Testis (tissue), 3 donors: ENCODE measurements around the gene GABRE. TPM values are rescaled to one million over a fixed set of nuclear protein-coding genes. Genes with fewer than 3 reads are reported as not detected.

Experiments used
- DNase-seq: peaks from one replicate; pipeline ENCODE4 v3.0.0-alpha.2; 2019
- H3K27ac ChIP-seq, 2 donors: fragments of 200-600 bp; sonication (generic); one replicate each; pipeline ENCODE4 v1.5.1; 2019
- H3K27me3 ChIP-seq: fragments of 200-600 bp; sonication (generic); one replicate; pipeline ENCODE4 v1.5.1; 2019
- H3K36me3 ChIP-seq: fragments of 200-600 bp; sonication (generic); one replicate; pipeline ENCODE4 v1.5.1; 2017; ENCODE audit warnings: low read depth; ENCODE audit errors: missing control alignments
- H3K4me1 ChIP-seq: fragments of 200-600 bp; sonication (generic); one replicate; pipeline ENCODE4 v1.5.1; 2019
- H3K4me3 ChIP-seq, 2 donors: fragments of 200-600 bp; sonication (generic); one replicate each; pipeline ENCODE4 v1.5.1; 2017 to 2019
- H3K9me3 ChIP-seq: fragments of 200-600 bp; sonication (generic); one replicate; pipeline ENCODE4 v1.5.1; 2017
- POLR2A ChIP-seq: fragments of 450-650 bp; IDR thresholded peaks from one replicate; pipeline ENCODE4 v1.6.1; 2017; ENCODE audit warnings: antibody characterized with exemption, mild to moderate bottlenecking, moderate library complexity
- WGBS, 2 donors: methylation state at CpG; one replicate each; pipeline ENCODE4 v1.1.5; 2018; 5-methylcytosine and 5-hydroxymethylcytosine counted together
- intact Hi-C: fragments of 100-400 bp; cut with DNase I; formaldehyde crosslinking; loops from one replicate; pipeline ENCODE4 v1.15.1; 2023; ENCODE audit warnings: low total_unique reads
- polyA plus RNA-seq: library from polyadenylated mRNA; stranded (reverse); fragments of 350-450 nt; fragmentation: Illumina TruSeq; extraction: RNeasy Lipid Tissue Mini Kit (QIAGEN cat#74804); gene quantifications from one replicate; pipeline ENCODE4 v1.2.3, GENCODE V29; 2014; ENCODE audit warnings: low read depth, low replicate concordance; ENCODE audit not compliant: insufficient read depth
- total RNA-seq, 2 donors: library from RNA; depleted of rRNA; stranded (reverse); fragments of >200 nt; gene quantifications; one replicate each; pipeline ENCODE4 v1.2.3, GENCODE V29; 2016
- TF ChIP-seq, protein P1 (sequence below), 3 experiments: fragments of 450-650 bp in 2 of 3; fragments of 200-600 bp in 1 of 3; sonication (generic) in 1 of 3; IDR thresholded peaks; one replicate each; pipeline ENCODE4 v1.5.1; 2016 to 2019; ENCODE audit warnings: antibody characterized with exemption in 3 of 3, mild to moderate bottlenecking in 2 of 3, moderate library complexity in 1 of 3

The GABRE gene
- total and polyA plus RNA-seq, 3 donors from 2014 or later = 7.9 to 9.7 (median 9.3) TPM

DNA sequence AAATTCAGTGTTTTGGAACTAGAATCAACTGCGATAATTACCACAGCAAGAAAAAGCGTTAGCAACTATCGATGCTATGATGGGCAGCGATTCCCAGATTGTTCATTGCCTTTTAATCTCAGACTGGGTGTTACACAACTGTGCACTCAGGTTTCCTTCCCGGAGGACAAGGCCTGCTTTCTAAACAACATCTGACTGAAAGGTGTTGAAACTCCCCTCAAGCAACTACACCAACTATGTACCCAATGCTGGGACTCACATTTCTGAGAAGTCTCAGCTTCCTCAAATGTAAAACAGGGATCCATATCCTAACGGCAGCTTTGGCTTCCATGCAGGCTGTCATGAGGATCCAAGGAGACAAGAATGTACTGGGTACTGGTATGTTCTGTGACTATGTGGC lies 8.2 kb downstream of the GABRE start:
- TF ChIP-seq, protein P1, sequence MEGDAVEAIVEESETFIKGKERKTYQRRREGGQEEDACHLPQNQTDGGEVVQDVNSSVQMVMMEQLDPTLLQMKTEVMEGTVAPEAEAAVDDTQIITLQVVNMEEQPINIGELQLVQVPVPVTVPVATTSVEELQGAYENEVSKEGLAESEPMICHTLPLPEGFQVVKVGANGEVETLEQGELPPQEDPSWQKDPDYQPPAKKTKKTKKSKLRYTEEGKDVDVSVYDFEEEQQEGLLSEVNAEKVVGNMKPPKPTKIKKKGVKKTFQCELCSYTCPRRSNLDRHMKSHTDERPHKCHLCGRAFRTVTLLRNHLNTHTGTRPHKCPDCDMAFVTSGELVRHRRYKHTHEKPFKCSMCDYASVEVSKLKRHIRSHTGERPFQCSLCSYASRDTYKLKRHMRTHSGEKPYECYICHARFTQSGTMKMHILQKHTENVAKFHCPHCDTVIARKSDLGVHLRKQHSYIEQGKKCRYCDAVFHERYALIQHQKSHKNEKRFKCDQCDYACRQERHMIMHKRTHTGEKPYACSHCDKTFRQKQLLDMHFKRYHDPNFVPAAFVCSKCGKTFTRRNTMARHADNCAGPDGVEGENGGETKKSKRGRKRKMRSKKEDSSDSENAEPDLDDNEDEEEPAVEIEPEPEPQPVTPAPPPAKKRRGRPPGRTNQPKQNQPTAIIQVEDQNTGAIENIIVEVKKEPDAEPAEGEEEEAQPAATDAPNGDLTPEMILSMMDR (IDR thresholded peaks at IDR 0.05) = no peak
- TF ChIP-seq POLR2A = no peak
- Histone ChIP-seq H3K4me1 (no peaks in the 10 kb centered on the region), H3K27me3 (no peaks in the 10 kb centered on the region), H3K4me3 (no peak overlapping the region), H3K36me3 (no peaks in the 10 kb centered on the region), H3K27ac (no peak overlapping the region), H3K9me3 (no peaks in the 10 kb centered on the region)
- no peak for DNase-seq
- intact Hi-C loops = no loop called here
- WGBS, 2 donors = 94 to 97% methylated on average over 6 of the region's 6 CpGs

DNA sequence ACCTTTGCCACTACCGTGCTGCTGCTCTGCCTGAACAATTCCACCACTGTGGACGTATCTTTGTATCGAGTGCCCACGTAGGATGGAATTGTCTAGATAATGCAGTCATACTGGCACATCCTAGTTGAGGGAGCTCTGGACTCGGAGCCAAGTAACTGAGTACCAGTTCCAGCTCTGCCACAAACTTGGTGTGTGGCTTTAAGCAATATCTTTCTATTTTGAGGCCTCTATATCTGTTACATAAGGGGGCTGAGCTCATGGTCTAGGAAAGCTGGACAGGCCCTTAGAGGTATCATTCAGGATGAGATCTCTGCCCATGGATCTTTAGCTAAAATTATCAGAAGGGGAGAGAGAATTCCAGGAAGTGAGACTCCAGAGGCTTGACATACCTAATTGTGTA lies 12.4 kb downstream of the GABRE start:
- no peak overlapping the region for H3K4me3 ChIP-seq
- TF ChIP-seq, protein P1 (IDR thresholded peaks at IDR 0.05) = no peak
- TF ChIP-seq POLR2A = no peak
- H3K36me3 ChIP-seq = no peaks in the 10 kb centered on the region
- no peaks in the 10 kb centered on the region for H3K4me1 ChIP-seq
- intact Hi-C loops = no loop called here
- no peaks in the 10 kb centered on the region for H3K27me3 ChIP-seq
- DNase-seq = no peak
- H3K27ac ChIP-seq = no peak overlapping the region
- no peaks in the 10 kb centered on the region for H3K9me3 ChIP-seq
- 93 to 100% methylated on average over 3 to 4 of the region's 5 CpGs for WGBS, 2 donors

DNA sequence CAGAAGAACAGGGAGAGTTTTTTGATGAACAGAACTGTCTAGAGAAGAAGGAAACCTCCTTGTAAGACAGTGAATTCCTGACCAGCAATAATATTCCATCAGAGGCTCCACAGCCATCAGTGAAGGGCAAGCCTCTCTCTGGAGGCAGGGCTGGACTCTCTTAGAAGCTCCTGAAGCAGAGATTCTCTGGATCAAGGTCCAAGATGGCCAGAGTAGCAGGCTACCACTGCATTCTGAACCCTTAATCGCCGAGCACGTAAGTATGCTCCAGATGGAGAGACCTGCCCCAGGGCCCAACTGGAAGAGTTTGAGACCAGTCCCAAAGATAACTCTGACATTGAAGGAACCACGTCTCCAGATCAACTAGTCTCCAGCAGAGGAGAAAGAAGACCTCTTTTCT lies 16.4 kb downstream of the GABRE start:
- Histone ChIP-seq H3K36me3 (no peaks in the 10 kb centered on the region), H3K9me3 (no peaks in the 10 kb centered on the region), H3K4me1 (no peaks in the 10 kb centered on the region), H3K27me3 (no peaks in the 10 kb centered on the region), H3K4me3 (no peak overlapping the region), H3K27ac (no peak overlapping the region)
- DNase-seq = no peak
- intact Hi-C loops = no loop called here
- WGBS, 2 donors = 96% methylated on average over 4 of the region's 4 CpGs; no CpG with 5 or more reads in 1 of the 2 donors
- TF ChIP-seq, protein P1 (IDR thresholded peaks at IDR 0.05) = no peak
- TF ChIP-seq POLR2A = no peak

DNA sequence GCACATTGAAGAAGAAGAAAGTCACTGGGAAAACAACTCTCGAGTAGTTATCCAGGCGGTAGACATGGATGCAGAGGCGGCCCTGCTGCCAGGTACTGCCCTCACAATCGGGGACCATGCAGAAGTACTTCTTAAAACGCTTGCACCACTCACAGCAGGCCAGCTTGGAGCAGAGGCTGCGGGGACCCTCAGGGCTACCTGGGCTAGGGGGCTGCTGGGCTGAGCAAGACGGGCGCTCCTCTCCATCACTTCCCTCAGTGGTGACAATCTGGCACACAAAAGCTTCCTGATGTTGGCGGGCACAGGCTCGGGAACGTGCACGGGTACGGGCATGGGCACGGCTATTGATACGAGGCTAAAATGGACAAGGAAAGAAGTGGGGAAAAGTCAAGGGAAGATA lies 19.7 kb downstream of the GABRE start:
- no peak overlapping the region for H3K4me3 ChIP-seq
- DNase-seq = no peak
- TF ChIP-seq, protein P1 (IDR thresholded peaks at IDR 0.05) = no peak
- TF ChIP-seq POLR2A = no peak
- H3K4me1 ChIP-seq = no peaks in the 10 kb centered on the region
- H3K27me3 ChIP-seq = no peaks in the 10 kb centered on the region
- 91 to 96% methylated on average over 7 to 15 of the region's 15 CpGs for WGBS, 2 donors
- no peaks in the 10 kb centered on the region for H3K9me3 ChIP-seq
- intact Hi-C loops = no loop called here
- H3K27ac ChIP-seq = no peak overlapping the region
- H3K36me3 ChIP-seq = no peaks in the 10 kb centered on the region

DNA sequence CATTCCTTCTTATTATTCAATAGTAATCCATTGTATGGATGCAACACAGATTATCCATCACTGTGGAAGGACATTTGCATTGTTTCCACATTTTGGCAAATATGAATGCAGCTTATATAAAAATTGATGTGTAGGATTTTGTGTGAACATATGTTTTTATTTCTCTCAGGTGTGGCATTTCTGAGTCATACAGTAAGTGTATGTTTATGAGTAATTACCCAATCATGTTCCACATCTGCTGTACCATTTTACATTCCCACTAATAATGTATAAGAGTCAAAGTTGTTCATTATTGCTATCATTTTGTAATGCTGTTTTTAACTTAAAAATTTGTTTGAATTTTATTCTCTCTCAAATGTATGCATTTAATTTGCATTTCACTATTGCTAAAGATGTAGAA lies 36.3 kb downstream of the GABRE start:
- no peaks in the 10 kb centered on the region for H3K36me3 ChIP-seq
- TF ChIP-seq POLR2A = no peak
- TF ChIP-seq, protein P1 (IDR thresholded peaks at IDR 0.05) = no peak
- H3K9me3 ChIP-seq = no peaks in the 10 kb centered on the region
- intact Hi-C loops = no loop called here
- no peaks in the 10 kb centered on the region for H3K4me1 ChIP-seq
- H3K27ac ChIP-seq = no peak overlapping the region
- no peaks in the 10 kb centered on the region for H3K27me3 ChIP-seq
- no peak overlapping the region for H3K4me3 ChIP-seq
- no peak for DNase-seq
